OCI-LY7 (cell line): Measurements from ENCODE around the gene LSS. TPM values are rescaled to one million over a fixed set of nuclear protein-coding genes. Genes with fewer than 3 reads are reported as not detected.
A peak's percentile ranks its signal among the peaks of the same experiment; 100 is the strongest.

Experiments
- BruUV-seq: library from RNA; stranded (reverse); fragments of 400-500 nt; replicated peaks from 2 replicates; lab custom pipeline; 2021; lab: Mats Ljungman, UMichigan
- CTCF ChIA-PET: fragments of 300-600 bp; sonication (Branson Sonifier 250); formaldehyde crosslinking; loops from one replicate; lab custom pipeline; 2022; ENCODE audit warnings: antibody characterized with exemption; ENCODE audit not compliant: unreplicated experiment; lab: Charles Lee
- POLR2A ChIA-PET: fragments of 300-600 bp; sonication (Branson Sonifier 250); formaldehyde crosslinking; loops from one replicate; lab custom pipeline; 2022; ENCODE audit warnings: antibody characterized with exemption; lab: Charles Lee
- DNase-seq: peaks from one replicate; pipeline ENCODE4 v3.0.0-alpha.2; 2015; ENCODE audit warnings: low spot score
- H2AFZ ChIP-seq: fragments of 200-600 bp; sonication (generic), shearing (Covaris generic); 2 replicates; pipeline ENCODE4 v1.6.1; 2014; ENCODE audit warnings: mild to moderate bottlenecking, antibody characterized with exemption, low read length, moderate library complexity
- H3K27ac ChIP-seq: fragments of 200-600 bp; sonication (generic); 2 replicates; pipeline ENCODE4 v1.5.1; 2014; ENCODE audit warnings: mixed run types, low read depth, mild to moderate bottlenecking, moderate library complexity, low read length, inconsistent platforms; ENCODE audit not compliant: poor library complexity, severe bottlenecking
- H3K36me3 ChIP-seq: fragments of 200-600 bp; sonication (generic); 2 replicates; pipeline ENCODE4 v1.6.1; 2014; ENCODE audit warnings: mild to moderate bottlenecking, antibody characterized with exemption, low read length, moderate library complexity, mixed read lengths; ENCODE audit not compliant: insufficient read depth
- H3K4me1 ChIP-seq: fragments of 200-600 bp; sonication (generic); 2 replicates; pipeline ENCODE4 v1.5.1; 2014; ENCODE audit warnings: mild to moderate bottlenecking, low read length; ENCODE audit not compliant: insufficient read depth, poor library complexity, severe bottlenecking
- H3K4me2 ChIP-seq: fragments of 200-600 bp; sonication (generic); 2 replicates; pipeline ENCODE4 v1.6.1; 2014; ENCODE audit warnings: mild to moderate bottlenecking, low read length
- H3K4me3 ChIP-seq: fragments of 200-600 bp; sonication (generic); 2 replicates; pipeline ENCODE4 v1.5.1; 2014; ENCODE audit warnings: mild to moderate bottlenecking, low read depth, low read length; ENCODE audit not compliant: poor library complexity, severe bottlenecking
- H3K79me2 ChIP-seq: fragments of 200-600 bp; sonication (generic); 2 replicates; pipeline ENCODE4 v1.6.1; 2016; ENCODE audit warnings: low read depth, mild to moderate bottlenecking, low read length, moderate library complexity, mixed read lengths; ENCODE audit not compliant: insufficient read depth
- H3K9me2 ChIP-seq: fragments of 200-600 bp; sonication (generic); 2 replicates; pipeline ENCODE4 v1.6.1; 2016; ENCODE audit warnings: mild to moderate bottlenecking, low read length, mixed read lengths; ENCODE audit not compliant: insufficient read depth
- H3K9me3 ChIP-seq: fragments of 200-600 bp; sonication (generic); 2 replicates; pipeline ENCODE4 v1.6.1; 2014; ENCODE audit warnings: mild to moderate bottlenecking, mixed run types, low read length, mixed read lengths
- H4K20me1 ChIP-seq: fragments of 200-600 bp; sonication (generic); 2 replicates; pipeline ENCODE4 v1.6.1; 2014; ENCODE audit warnings: mild to moderate bottlenecking, antibody characterized with exemption, low read length, moderate library complexity, mixed read lengths; ENCODE audit not compliant: insufficient read depth
- EZH2phosphoT487 ChIP-seq: fragments of 200-600 bp; sonication (generic); IDR thresholded peaks from 2 replicates; pipeline ENCODE4 v1.6.1; 2018; ENCODE audit warnings: low read depth, borderline replicate concordance, mild to moderate bottlenecking, mixed run types, antibody characterized with exemption, low read length, moderate library complexity, mixed read lengths
- intact Hi-C: fragments of 100-400 bp; cut with micrococcal nuclease; formaldehyde crosslinking; loops from one replicate; pipeline ENCODE4 v1.10.0; 2022; ENCODE audit not compliant: unreplicated experiment
- total RNA-seq, 2 experiments: library from RNA; depleted of rRNA in 1 of 2; stranded (reverse); fragments of >200 nt in 1 of 2; shearing (Covaris generic) in 1 of 2; gene quantifications; 2 replicates each; pipeline ENCODE4 v1.2.3, GENCODE V29; 2014 to 2022
- TF ChIP-seq, protein P1 (sequence below): fragments of 200-600 bp; sonication (generic); conservative IDR thresholded peaks from 2 replicates; pipeline ENCODE4 v1.5.1; 2014; ENCODE audit warnings: mild to moderate bottlenecking, antibody characterized with exemption, low read length, moderate library complexity, mixed read lengths

Gene LSS
- total RNA-seq, 2 experiments from 2014 or later: 45.4 to 137 TPM

DNA sequence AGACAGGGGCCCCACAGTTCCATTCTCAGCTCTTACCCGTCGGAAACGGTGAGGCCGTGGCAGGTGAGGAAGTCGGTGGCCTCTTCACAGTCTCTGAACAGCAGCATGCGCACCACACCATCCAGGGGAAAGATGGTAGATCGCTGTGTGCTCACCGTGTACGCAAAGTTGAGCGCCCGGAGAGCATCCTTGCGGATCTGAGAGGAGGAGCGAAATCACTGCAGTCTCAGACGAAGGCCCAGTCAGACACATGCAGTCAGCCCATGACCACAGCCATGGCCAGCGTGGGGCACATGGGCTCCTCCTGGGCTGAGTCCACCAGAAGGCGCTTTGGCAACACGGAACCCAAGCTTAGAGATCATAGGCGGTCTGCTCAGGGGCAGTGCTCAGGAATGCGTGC is 38.4 kb upstream of the LSS start:
- Histone ChIP-seq H2AFZ (no peak overlapping the region), H3K36me3 (peaks cover 90% of the 10 kb centered on the region), H3K9me3 (no peaks in the 10 kb centered on the region), H3K9me2 (no peaks in the 10 kb centered on the region), H3K4me1 (no peaks in the 10 kb centered on the region), H3K79me2 (no peaks in the 10 kb centered on the region), H3K4me3 (no peak overlapping the region), H3K4me2 (no peak overlapping the region), H4K20me1 (no peaks in the 10 kb centered on the region), H3K27ac (no peak overlapping the region)
- BruUV-seq: no TSS peak
- TF ChIP-seq, protein P1, sequence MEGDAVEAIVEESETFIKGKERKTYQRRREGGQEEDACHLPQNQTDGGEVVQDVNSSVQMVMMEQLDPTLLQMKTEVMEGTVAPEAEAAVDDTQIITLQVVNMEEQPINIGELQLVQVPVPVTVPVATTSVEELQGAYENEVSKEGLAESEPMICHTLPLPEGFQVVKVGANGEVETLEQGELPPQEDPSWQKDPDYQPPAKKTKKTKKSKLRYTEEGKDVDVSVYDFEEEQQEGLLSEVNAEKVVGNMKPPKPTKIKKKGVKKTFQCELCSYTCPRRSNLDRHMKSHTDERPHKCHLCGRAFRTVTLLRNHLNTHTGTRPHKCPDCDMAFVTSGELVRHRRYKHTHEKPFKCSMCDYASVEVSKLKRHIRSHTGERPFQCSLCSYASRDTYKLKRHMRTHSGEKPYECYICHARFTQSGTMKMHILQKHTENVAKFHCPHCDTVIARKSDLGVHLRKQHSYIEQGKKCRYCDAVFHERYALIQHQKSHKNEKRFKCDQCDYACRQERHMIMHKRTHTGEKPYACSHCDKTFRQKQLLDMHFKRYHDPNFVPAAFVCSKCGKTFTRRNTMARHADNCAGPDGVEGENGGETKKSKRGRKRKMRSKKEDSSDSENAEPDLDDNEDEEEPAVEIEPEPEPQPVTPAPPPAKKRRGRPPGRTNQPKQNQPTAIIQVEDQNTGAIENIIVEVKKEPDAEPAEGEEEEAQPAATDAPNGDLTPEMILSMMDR: no peak
- TF ChIP-seq EZH2phosphoT487: no peak
- intact Hi-C loops: no loop called here
- ChIA-PET POLR2A (no interaction called here), CTCF (no interaction called here)
- DNase-seq: no peak

DNA sequence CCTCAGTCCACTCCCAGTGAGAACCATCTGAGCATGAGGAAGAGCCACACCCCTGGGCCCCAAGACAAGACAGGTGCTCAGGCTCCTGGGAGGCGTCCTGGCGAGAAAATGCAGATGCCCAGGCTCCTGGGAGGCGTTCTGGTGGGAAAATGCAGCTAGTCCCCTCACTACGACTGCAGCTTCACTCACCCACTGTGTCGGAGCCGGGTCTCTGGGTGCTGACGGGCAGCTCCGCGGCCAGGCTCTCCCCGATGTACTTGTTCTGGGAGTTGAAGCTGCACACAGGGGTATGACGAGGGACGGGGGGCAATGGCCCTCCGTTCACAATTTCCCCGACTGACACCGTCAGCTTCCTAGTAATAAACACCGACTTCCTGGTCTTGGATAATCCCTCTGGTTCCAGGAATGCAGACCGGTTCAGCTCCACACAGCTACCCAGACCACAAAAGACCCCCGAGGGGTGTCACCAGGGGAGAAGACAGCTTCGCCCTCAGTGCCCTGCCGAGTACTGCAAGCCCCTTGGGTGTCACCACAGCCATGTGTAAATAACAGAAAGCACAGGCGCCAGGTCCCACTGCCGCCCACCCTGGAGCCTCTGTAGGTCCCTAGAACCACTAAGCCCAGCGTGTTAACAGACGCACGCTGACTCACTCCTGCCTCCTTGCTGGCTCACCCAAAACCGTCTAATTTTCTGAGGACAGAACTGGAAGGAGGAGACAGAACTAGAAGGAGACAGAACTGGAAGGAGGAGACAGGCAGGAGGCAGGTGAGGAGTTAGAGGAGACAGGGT is 37.4 kb upstream of the LSS start:
- no peaks in the 10 kb centered on the region for H3K79me2 ChIP-seq
- BruUV-seq: no TSS peak
- TF ChIP-seq, protein P1: no peak
- no peak for TF ChIP-seq EZH2phosphoT487
- H3K4me3 ChIP-seq: no peak overlapping the region
- H2AFZ ChIP-seq: no peak overlapping the region
- H3K36me3 ChIP-seq: peaks cover 91% of the 10 kb centered on the region
- H3K9me2 ChIP-seq: no peaks in the 10 kb centered on the region
- intact Hi-C loops: no loop called here
- no peaks in the 10 kb centered on the region for H3K9me3 ChIP-seq
- no peaks in the 10 kb centered on the region for H3K4me1 ChIP-seq
- ChIA-PET POLR2A (no interaction called here), CTCF (no interaction called here)
- no peak for DNase-seq
- H3K27ac ChIP-seq: no peak overlapping the region
- no peaks in the 10 kb centered on the region for H4K20me1 ChIP-seq
- no peak overlapping the region for H3K4me2 ChIP-seq

DNA sequence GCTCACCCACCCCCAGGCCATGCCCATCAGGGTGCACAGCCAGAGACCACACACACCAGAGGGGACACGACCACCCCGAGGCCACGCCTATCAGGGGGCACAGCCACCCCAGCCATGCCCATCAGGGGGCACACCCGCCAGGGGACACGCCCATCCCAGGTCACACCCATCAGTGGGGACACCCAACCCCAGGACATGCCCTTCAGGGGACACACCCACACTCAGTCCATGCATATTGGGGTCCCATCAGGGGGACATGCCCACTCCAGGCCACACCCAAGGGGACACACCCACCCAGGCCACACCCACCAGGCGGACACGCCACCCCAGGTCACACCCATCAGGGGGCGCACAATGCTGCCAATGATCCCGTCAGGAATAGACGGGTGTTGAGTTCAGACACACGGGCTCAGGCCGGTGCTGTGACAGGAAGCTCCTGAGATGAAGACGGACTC is 36.1 kb upstream of the LSS start:
- CTCF ChIA-PET: no interaction called here

More for the DNA sequence above, 36.1 kb upstream of the LSS start:
- POLR2A ChIA-PET: no interaction called here
- Histone ChIP-seq H3K9me3 (no peaks in the 10 kb centered on the region), H3K36me3 (peaks cover 91% of the 10 kb centered on the region), H3K9me2 (no peaks in the 10 kb centered on the region), H3K27ac (no peak overlapping the region), H4K20me1 (no peaks in the 10 kb centered on the region), H3K79me2 (no peaks in the 10 kb centered on the region), H3K4me2 (no peak overlapping the region), H2AFZ (no peak overlapping the region), H3K4me1 (no peaks in the 10 kb centered on the region), H3K4me3 (no peak overlapping the region)
- no peak for DNase-seq
- TF ChIP-seq EZH2phosphoT487: no peak
- TF ChIP-seq, protein P1: 0 out of 2 replicates have a peak, but pooled peaks have one; percentile 18
- intact Hi-C loops: no loop called here
- no TSS peak for BruUV-seq
